ENCODE measurements around the gene VSNL1. TPM values are rescaled to one million over a fixed set of nuclear protein-coding genes. Genes with fewer than 3 reads are reported as not detected.
A peak's percentile ranks its signal among the peaks of the same experiment; 100 is the strongest.

The VSNL1 gene
- total RNA-seq, 1 experiment from 2014 or later, result 9.9 TPM

DNA sequence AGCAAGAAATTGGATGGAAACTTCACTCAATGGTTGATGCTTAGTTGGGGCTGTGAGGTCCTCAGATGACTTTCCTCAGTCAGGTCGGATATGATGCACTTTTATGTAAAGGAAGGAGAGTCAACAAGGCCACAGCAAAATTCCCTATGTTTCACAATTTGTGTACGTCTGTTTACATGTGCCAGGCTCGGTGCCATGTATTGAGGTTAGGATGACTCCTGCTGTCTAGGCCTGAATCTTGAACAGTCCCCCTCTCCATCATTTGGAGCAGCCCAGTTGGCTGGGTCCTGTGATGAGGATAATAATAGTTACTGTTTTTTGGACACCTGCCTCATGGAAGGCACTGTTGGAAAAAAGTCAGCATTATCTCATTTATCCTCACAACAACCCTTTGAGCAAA, 43.1 kb downstream of the VSNL1 start:
- Histone ChIP-seq H2AFZ (ENCODE audit: low read length) (no peak overlapping the region), H3K9ac (ENCODE audit: extremely low read depth, insufficient read length, low read length) (no peak overlapping the region), H4K20me1 (ENCODE audit: control insufficient read depth, insufficient read depth, insufficient read length) (no peaks in the 10 kb centered on the region), H3K18ac (ENCODE audit: insufficient read length, low read depth, low read length) (no peak overlapping the region), H3K27ac (ENCODE audit: insufficient read length, low read depth, low read length) (no peak overlapping the region), H4K5ac (ENCODE audit: insufficient read length, low read depth, low read length) (no peak overlapping the region), H2BK20ac (ENCODE audit: low read depth, low read length, poor library complexity, severe bottlenecking) (no peak overlapping the region), H2AK5ac (ENCODE audit: insufficient read length, low read length) (no peak overlapping the region), H4K91ac (ENCODE audit: insufficient read length, low read depth, low read length) (no peak overlapping the region), H3K79me1 (ENCODE audit: insufficient read depth, low read depth, low read length, poor library complexity, severe bottlenecking) (peaks cover 3% of the 10 kb centered on the region), H2BK12ac (ENCODE audit: insufficient read length, low read depth, low read length) (no peak overlapping the region), H2BK120ac (ENCODE audit: low read depth, low read length, poor library complexity, severe bottlenecking) (no peak overlapping the region), H4K8ac (replicated peaks; ENCODE audit: insufficient read length, low read depth, low read length) (no peak overlapping the region), H3K9me3 (ENCODE audit: control insufficient read depth, low read depth, low read length) (no peaks in the 10 kb centered on the region), H3K4ac (ENCODE audit: low read depth, low read length) (no peak overlapping the region), H3T11ph (ENCODE audit: low read length) (no peak overlapping the region), H3K56ac (ENCODE audit: insufficient read length, low read depth, low read length) (no peak overlapping the region), H2BK15ac (ENCODE audit: low read depth, low read length) (no peak overlapping the region), H3K14ac (ENCODE audit: insufficient read depth, low read length) (no peak overlapping the region), H2BK5ac (ENCODE audit: insufficient read length, low read length) (no peak overlapping the region), H3K23ac (ENCODE audit: insufficient read length, low read depth, low read length) (no peak overlapping the region), H3K27me3 (ENCODE audit: insufficient read depth, low read length) (no peaks in the 10 kb centered on the region), H3K79me2 (ENCODE audit: insufficient read depth, low read length) (peaks cover 20% of the 10 kb centered on the region; the same call in 1 of the 2 replicates), H3K4me1 (ENCODE audit: insufficient read depth, low read length) (peaks cover 9% of the 10 kb centered on the region), H3K4me2 (ENCODE audit: insufficient read depth, insufficient read length, low read length) (no peak overlapping the region), H3K23me2 (ENCODE audit: insufficient read length, low read depth, low read length, poor library complexity, severe bottlenecking) (no peaks in the 10 kb centered on the region)
- no peak for TF ChIP-seq CTCF (conservative IDR thresholded peaks at IDR 0.05)
- Mint-ChIP-seq H3K27ac (peak overlapping the region in 1 of 3 experiments; percentile 45; a peak in 2 of 7 replicates), H3K9me3 (no peaks in the 10 kb centered on the region), H3K36me3 (ENCODE audit: insufficient read depth in 1 of 3, low read depth in 3 of 3) (peaks cover 0 to 9% (median 2%) of the 10 kb centered on the region in 3 experiments; a peak in 2 of 7 replicates), H3K4me1 (peaks cover 33 to 37% of the 10 kb centered on the region in 2 experiments), H3K4me3 (no peak overlapping the region), H3K27me3 (ENCODE audit: low read depth) (no peaks in the 10 kb centered on the region)
- WGBS (ENCODE audit: extremely low coverage, insufficient read length, low lambda C conversion rate), result no CpG with 5 or more reads among the region's 3 CpGs
- DNase-seq, result no peak
